GM23338 (cell line): Measurements from ENCODE around the gene GYPE.
"Not testable (repeated sequence)": the region's sequence is repeated elsewhere in the genome, so short reads cannot be mapped to it uniquely, and the experiment has no call there.

ENCODE experiments used
- TF ChIP-seq, protein P1 (sequence below), 2 experiments: fragments of 200-600 bp in 1 of 2; sonication (generic) in 1 of 2; conservative IDR thresholded peaks; 2 replicates each; pipeline versions ENCODE4 v1.5.1 to v1.6.1; 2016 to 2017; ENCODE audit warnings: antibody characterized with exemption in 2 of 2, low read depth in 2 of 2, mild to moderate bottlenecking in 2 of 2, moderate library complexity in 1 of 2
- TF ChIP-seq, protein P2 (sequence below): IDR thresholded peaks from one replicate; pipeline ENCODE4 v1.6.1; 2018; ENCODE audit warnings: antibody characterized with exemption; ENCODE audit not compliant: unreplicated experiment

DNA sequence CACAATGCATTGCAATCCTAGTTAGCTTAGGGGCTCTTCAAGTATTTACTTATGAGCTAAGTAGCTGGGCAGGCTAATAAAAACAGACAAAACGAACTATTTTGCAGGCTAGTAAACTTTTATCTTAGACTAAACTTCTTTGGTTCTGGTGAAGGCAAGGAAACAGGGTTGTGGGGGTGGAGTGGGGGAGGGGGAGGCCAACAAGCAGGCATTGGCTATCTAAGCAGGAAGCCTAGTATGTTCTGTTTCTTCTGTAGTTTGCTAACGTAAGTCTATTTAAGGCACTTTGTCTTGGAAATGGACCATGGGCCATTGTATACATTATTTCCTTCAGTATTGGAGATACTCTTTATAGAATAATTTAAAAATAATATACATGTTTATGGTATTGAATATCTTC lies 35.3 kb upstream of the GYPE start:
- TF ChIP-seq, protein P1, sequence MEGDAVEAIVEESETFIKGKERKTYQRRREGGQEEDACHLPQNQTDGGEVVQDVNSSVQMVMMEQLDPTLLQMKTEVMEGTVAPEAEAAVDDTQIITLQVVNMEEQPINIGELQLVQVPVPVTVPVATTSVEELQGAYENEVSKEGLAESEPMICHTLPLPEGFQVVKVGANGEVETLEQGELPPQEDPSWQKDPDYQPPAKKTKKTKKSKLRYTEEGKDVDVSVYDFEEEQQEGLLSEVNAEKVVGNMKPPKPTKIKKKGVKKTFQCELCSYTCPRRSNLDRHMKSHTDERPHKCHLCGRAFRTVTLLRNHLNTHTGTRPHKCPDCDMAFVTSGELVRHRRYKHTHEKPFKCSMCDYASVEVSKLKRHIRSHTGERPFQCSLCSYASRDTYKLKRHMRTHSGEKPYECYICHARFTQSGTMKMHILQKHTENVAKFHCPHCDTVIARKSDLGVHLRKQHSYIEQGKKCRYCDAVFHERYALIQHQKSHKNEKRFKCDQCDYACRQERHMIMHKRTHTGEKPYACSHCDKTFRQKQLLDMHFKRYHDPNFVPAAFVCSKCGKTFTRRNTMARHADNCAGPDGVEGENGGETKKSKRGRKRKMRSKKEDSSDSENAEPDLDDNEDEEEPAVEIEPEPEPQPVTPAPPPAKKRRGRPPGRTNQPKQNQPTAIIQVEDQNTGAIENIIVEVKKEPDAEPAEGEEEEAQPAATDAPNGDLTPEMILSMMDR (conservative IDR thresholded peaks at IDR 0.05; ENCODE audit: low read depth in 2 of 2), result not testable (repeated sequence)
- TF ChIP-seq, protein P2, sequence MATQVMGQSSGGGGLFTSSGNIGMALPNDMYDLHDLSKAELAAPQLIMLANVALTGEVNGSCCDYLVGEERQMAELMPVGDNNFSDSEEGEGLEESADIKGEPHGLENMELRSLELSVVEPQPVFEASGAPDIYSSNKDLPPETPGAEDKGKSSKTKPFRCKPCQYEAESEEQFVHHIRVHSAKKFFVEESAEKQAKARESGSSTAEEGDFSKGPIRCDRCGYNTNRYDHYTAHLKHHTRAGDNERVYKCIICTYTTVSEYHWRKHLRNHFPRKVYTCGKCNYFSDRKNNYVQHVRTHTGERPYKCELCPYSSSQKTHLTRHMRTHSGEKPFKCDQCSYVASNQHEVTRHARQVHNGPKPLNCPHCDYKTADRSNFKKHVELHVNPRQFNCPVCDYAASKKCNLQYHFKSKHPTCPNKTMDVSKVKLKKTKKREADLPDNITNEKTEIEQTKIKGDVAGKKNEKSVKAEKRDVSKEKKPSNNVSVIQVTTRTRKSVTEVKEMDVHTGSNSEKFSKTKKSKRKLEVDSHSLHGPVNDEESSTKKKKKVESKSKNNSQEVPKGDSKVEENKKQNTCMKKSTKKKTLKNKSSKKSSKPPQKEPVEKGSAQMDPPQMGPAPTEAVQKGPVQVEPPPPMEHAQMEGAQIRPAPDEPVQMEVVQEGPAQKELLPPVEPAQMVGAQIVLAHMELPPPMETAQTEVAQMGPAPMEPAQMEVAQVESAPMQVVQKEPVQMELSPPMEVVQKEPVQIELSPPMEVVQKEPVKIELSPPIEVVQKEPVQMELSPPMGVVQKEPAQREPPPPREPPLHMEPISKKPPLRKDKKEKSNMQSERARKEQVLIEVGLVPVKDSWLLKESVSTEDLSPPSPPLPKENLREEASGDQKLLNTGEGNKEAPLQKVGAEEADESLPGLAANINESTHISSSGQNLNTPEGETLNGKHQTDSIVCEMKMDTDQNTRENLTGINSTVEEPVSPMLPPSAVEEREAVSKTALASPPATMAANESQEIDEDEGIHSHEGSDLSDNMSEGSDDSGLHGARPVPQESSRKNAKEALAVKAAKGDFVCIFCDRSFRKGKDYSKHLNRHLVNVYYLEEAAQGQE, result not testable (repeated sequence)
